Measurements from ENCODE around the gene KCP. TPM values are rescaled to one million over a fixed set of nuclear protein-coding genes. Genes with fewer than 3 reads are reported as not detected.

KCP gene
- total and polyA plus RNA-seq, 2 experiments from 2014 or later = 0.76 to 1.1 TPM

GRCh38 chr7:128865996-128866877 lies 44.3 kb downstream of the KCP start:
- H3F3A ChIP-seq (replicated peaks; ENCODE audit: low read depth) = peaks cover 16% of the 10 kb centered on the region; the same call in 1 of the 2 replicates
- H2AFZ ChIP-seq = no peak overlapping the region
- TF ChIP-seq JUNB (IDR thresholded peaks at IDR 0.05; ENCODE audit: unreplicated experiment) (no peak), POLR2AphosphoS5 (IDR thresholded peaks at IDR 0.05; ENCODE audit: low read depth) (no peak), ZNF462 (CRISPR knock-in tag; IDR thresholded peaks at IDR 0.05) (no peak), ZNF331 (CRISPR knock-in tag; IDR thresholded peaks at IDR 0.05; ENCODE audit: low read depth) (no peak), CTCF (conservative IDR thresholded peaks at IDR 0.05; ENCODE audit: low read depth in 2 of 2) (no peak), STAT1 (IDR thresholded peaks at IDR 0.05; ENCODE audit: unreplicated experiment) (no peak), CREB1 (CRISPR knock-in tag; IDR thresholded peaks at IDR 0.05; ENCODE audit: low read depth) (no peak), REST (IDR thresholded peaks at IDR 0.05; ENCODE audit: unreplicated experiment) (no peak), EZH2 (IDR thresholded peaks at IDR 0.05; ENCODE audit: low read depth, unreplicated experiment) (no peak), EZH2phosphoT487 (IDR thresholded peaks at IDR 0.05; ENCODE audit: unreplicated experiment) (no peak), NANOG (IDR thresholded peaks at IDR 0.05; ENCODE audit: borderline replicate concordance) (no peak), ZNF114 (CRISPR knock-in tag; IDR thresholded peaks at IDR 0.05) (no peak), ETS1 (IDR thresholded peaks at IDR 0.05) (no peak)
- Mint-ChIP-seq H3K27ac (no peak overlapping the region), H3K36me3 (ENCODE audit: low read depth) (peaks cover 11% of the 10 kb centered on the region), H3K4me3 (no peak overlapping the region; the same call in 2 of the 3 replicates), H3K4me1 (peaks cover 32% of the 10 kb centered on the region), H3K9me3 (no peaks in the 10 kb centered on the region; the same call in 2 of the 3 replicates), H3K27me3 (ENCODE audit: insufficient read depth, low read depth, poor library complexity) (peaks cover 49% of the 10 kb centered on the region)
- H3K79me2 ChIP-seq (replicated peaks; ENCODE audit: insufficient read depth) = peaks cover 12% of the 10 kb centered on the region
- ATAC-seq (no peak), DNase-seq (ENCODE audit: low spot score) (no peak)
- H3K4me3 ChIP-seq = no peak overlapping the region
- H4K20me1 ChIP-seq (replicated peaks; ENCODE audit: insufficient read depth) = peaks cover 7% of the 10 kb centered on the region
- H3K27me3 ChIP-seq (ENCODE audit: insufficient read depth) = peaks cover 46% of the 10 kb centered on the region
- no peaks in the 10 kb centered on the region for H3K36me3 ChIP-seq (ENCODE audit: insufficient read depth)
- no peaks in the 10 kb centered on the region for H3K9me2 ChIP-seq (ENCODE audit: insufficient read depth)
- no peak overlapping the region for H3K27ac ChIP-seq (ENCODE audit: low read depth)
- H3K4me2 ChIP-seq = no peak overlapping the region
- H3K4me1 ChIP-seq (ENCODE audit: insufficient read depth) = peaks cover 23% of the 10 kb centered on the region
